HG02678 (cell line): ENCODE results near the gene MAPK10.

Source experiments
- ATAC-seq: cut with Tn5 transposase; IDR thresholded peaks from one replicate; pipeline ENCODE4 v1.9.1; 2021; ENCODE audit warnings: mild to moderate bottlenecking, moderate library complexity; ENCODE audit not compliant: unreplicated experiment

Gene MAPK10

DNA sequence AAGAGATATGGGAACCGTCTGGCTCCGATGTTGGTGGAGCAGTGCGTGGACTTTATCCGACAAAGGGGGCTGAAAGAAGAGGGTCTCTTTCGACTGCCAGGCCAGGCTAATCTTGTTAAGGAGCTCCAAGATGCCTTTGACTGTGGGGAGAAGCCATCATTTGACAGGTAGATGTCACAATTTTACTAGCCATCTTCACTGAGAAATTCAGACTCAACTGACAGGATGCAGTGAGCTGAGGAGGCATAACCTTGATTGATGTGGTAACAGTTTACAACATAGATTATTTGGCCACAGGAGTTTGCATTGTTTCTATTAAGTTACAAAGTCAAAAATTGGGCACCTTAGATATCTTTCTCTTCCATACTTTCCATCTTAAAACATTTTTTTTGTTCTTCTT, 417.7 kb downstream of the MAPK10 start:
- no peak for ATAC-seq

DNA sequence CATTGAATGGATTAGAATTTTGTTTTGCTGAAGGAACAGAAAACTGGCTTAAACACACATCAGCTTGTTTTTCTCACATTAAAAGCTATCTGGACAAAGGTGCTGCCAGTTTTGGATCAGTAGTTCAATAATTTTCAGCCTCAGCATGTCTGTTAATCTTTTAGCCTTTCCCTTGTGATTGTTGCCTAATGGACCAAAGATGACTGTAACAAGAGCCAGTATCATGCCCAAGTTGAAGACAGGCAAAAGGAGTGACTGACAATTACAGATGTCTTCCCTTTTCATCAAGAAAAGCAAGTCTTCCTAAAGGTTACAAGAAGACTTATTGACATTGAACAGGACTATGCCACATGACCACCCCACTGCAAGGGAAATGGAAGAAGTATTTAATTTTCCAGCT, 419.7 kb downstream of the MAPK10 start:
- no peak for ATAC-seq
